NCI-H187 treated with DMSO at 0.1 percent for 48 hours (cell line): ENCODE results near the gene SMIM41.

ENCODE experiments used
- DNase-seq: peaks from one replicate; lab custom pipeline; 2025; lab: John Stamatoyannopoulos, UW

SMIM41 gene

GRCh38 chr12:52147367-52147963 lies 68.0 kb downstream of the SMIM41 start:
- no peak for DNase-seq

GRCh38 chr12:52147964-52148463 lies 68.5 kb downstream of the SMIM41 start:
- no peak for DNase-seq

- no peak for DNase-seq
Observed at GRCh38 chr12:52148464-52149181, 69.1 kb downstream of the SMIM41 start.

GRCh38 chr12:52149182-52149641 lies 69.7 kb downstream of the SMIM41 start:
- DNase-seq = no peak

- no peak for DNase-seq
Observed at GRCh38 chr12:52149651-52150241, 70.2 kb downstream of the SMIM41 start.

GRCh38 chr12:52151153-52151836 lies 71.8 kb downstream of the SMIM41 start:
- DNase-seq = no peak

GRCh38 chr12:52151837-52152783 lies 72.6 kb downstream of the SMIM41 start:
- DNase-seq = no peak

GRCh38 chr12:52152905-52153317 lies 73.4 kb downstream of the SMIM41 start:
- DNase-seq = no peak

- DNase-seq = no peak
Observed at GRCh38 chr12:52155048-52155868, 75.8 kb downstream of the SMIM41 start.

- DNase-seq = no peak
Observed at GRCh38 chr12:52156311-52156710, 76.8 kb downstream of the SMIM41 start.

- DNase-seq = peak; percentile 20
Observed at GRCh38 chr12:52156757-52157565, 77.5 kb downstream of the SMIM41 start.

- DNase-seq = no peak
Observed at GRCh38 chr12:52157566-52158150, 78.2 kb downstream of the SMIM41 start.
